ENCODE results near the gene GNAI1.

DNA sequence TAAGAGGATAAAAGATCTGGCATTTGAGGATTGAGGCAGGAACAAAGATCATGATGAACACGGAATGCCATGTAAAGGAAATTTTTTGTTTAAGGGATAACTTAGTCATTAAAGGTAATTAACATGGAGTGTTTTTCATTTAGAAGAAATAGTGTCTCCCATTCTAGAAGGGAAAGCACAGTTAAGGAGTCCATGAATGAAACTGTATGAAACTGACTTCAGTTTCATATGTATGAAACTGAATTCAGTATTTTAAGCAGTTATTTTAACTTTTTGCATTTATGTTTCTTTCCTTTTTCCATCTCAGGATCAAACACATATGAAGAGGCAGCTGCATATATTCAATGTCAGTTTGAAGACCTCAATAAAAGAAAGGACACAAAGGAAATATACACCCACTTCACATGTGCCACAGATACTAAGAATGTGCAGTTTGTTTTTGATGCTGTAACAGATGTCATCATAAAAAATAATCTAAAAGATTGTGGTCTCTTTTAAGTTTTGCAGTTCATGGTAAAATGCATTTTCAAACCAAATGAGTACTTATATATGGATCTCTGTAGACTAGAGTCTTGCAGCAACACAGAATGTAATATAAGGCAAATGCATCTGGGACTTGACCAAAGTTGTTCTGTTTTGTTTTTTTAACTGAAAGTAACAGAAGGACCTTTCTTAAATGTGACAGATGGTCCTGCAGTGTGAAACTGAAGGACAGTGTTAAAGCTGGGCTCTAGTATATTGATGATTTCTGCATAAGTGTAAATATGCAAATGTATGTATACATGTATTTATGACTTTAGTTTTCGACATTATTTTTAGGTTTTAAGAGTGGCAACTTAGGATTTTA, 82.6 kb downstream of the GNAI1 start:
- TF ChIP-seq, protein P1, sequence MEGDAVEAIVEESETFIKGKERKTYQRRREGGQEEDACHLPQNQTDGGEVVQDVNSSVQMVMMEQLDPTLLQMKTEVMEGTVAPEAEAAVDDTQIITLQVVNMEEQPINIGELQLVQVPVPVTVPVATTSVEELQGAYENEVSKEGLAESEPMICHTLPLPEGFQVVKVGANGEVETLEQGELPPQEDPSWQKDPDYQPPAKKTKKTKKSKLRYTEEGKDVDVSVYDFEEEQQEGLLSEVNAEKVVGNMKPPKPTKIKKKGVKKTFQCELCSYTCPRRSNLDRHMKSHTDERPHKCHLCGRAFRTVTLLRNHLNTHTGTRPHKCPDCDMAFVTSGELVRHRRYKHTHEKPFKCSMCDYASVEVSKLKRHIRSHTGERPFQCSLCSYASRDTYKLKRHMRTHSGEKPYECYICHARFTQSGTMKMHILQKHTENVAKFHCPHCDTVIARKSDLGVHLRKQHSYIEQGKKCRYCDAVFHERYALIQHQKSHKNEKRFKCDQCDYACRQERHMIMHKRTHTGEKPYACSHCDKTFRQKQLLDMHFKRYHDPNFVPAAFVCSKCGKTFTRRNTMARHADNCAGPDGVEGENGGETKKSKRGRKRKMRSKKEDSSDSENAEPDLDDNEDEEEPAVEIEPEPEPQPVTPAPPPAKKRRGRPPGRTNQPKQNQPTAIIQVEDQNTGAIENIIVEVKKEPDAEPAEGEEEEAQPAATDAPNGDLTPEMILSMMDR (IDR thresholded peaks at IDR 0.05; ENCODE audit: insufficient read depth, low read depth, low read length), result no peak
- no peak for TF ChIP-seq EZH2 (IDR thresholded peaks at IDR 0.05; ENCODE audit: insufficient read depth, low read length)

Measured in astrocyte (in vitro differentiated cells and primary cell).